ENCODE data around the gene TCEAL3. TPM values are rescaled to one million over a fixed set of nuclear protein-coding genes. Genes with fewer than 3 reads are reported as not detected.
"Not testable (repeated sequence)": the region's sequence is repeated elsewhere in the genome, so short reads cannot be mapped to it uniquely, and the experiment has no call there.

Gene TCEAL3
- total RNA-seq, 1 donor from 2014 or later, result 19.3 TPM

DNA sequence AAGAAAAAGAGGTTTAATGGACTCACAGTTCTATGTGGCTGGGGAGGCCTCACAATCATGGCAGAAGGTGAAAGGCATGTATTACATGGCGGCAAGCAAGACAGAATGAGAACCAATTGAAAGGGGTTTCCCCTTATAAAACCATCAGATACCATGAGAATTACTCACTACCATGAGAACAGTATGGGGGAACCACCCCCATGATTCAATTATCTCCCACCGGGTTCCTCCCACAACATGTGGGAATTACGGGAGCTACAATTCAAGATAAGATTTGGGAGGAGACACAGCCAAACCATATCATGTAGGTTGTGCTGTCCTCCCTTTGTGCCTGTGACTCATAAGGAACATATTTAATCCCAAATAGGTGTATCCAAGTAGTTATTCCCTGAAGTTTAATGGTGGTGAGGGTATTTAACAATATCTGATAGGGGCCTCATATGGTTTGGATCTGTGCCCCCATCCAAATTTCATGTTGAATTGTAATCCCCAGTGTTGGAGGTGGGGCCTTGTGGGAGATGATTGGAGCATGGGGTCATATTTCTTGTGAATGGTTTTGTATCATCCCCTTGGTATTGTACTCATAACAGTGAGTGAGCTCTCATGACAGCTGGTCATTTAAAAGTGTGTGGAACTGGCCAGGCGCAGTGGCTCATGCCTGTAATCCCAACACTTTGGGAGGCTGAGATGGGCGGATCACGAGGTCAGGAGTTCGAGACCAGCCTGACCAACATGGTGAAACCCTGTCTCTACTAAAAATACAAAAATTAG lies 47.7 kb downstream of the TCEAL3 start:
- ATAC-seq, result not testable (repeated sequence)

GRCh38 chrX:103656617-103657016 lies 48.9 kb downstream of the TCEAL3 start:
- intact Hi-C loops (cut with DNase I), result no loop called here
- no peak for ATAC-seq

More for the DNA sequence above, 47.7 kb downstream of the TCEAL3 start:
- intact Hi-C loops (cut with DNase I); DNase-seq (ENCODE audit: missing footprints): not testable (repeated sequence)

GRCh38 chrX:103657066-103657465 lies 49.3 kb downstream of the TCEAL3 start:
- DNase-seq (ENCODE audit: missing footprints); intact Hi-C loops (cut with DNase I); ATAC-seq: not testable (repeated sequence)

More at GRCh38 chrX:103656617-103657016, 48.9 kb downstream of the TCEAL3 start:
- no peak for DNase-seq (ENCODE audit: missing footprints)

DNA sequence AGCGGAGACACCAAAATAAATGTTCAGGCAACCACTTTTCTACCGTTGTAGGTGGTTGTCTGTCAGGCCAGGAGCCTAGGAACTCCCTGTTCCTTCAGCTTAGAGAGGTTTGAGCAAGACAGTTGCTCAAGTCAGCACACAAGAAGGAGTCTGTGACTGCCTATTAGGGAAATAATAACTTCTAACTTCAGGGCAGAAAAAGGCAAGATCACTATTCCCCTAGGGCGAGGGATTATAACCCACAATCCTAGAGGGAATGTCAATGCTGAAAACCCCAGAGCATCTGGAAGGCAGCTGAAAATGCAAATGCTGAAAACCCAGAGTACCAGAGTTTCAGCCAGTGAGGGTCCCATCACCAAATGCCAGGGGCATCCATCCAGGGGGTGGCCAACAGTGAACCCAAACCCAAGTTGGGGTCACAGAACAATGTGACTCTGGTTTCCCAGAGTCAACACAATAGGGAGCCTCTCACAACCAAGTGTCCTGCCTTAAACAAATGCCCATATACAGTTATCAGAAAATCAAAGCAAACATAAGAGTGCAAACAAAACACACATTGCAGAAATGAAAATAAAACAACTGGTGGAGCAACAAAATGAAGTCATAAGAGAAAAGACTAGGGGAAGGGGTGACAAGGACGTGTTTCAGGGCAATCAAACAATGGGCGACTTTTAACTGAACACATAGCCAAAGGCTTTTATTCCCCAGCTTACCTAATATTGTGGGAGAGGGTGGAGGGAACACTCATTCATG lies 51.1 kb downstream of the TCEAL3 start:
- DNase-seq (ENCODE audit: missing footprints) (no peak), ATAC-seq (no peak)
- intact Hi-C loops (cut with DNase I), result no loop called here

DNA sequence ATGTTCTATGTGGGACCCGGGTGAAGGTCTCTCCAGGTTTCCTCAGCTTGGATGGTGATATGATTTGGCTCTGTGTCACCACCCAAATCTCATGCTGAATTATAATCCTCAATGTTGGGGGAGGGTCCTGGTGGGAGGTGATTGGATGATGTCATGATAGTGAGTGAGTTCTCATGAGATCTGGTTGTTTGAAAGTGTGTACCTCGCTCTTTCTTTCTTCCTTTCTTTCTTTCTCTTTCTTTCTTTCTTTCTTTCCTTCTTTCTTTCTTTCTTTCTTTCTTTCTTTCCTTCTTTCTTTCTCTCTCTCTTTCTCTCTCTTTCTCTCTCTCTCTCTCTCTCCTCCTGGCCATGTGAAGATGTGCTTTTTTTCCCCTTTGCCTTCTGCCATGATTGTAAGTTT lies 51.7 kb downstream of the TCEAL3 start:
- ATAC-seq; intact Hi-C loops (cut with DNase I); DNase-seq (ENCODE audit: missing footprints): not testable (repeated sequence)

Other genes starting within 250 kb of the TCEAL3 start
- 158 TPM for gene BEX3, start 231.4 kb upstream of the TCEAL3 start, total RNA-seq
- not detected for gene RAB40A, start 88.5 kb upstream of the TCEAL3 start, total RNA-seq
- 64.3 TPM for gene TCEAL4, start 22.4 kb upstream of the TCEAL3 start, total RNA-seq
- gene TCEAL1, start 21.0 kb downstream of the TCEAL3 start, total RNA-seq, result 25.0 TPM
- 159 TPM for gene MORF4L2, start 78.7 kb downstream of the TCEAL3 start, total RNA-seq
- not detected for gene TMEM31, start 102.9 kb downstream of the TCEAL3 start, total RNA-seq
- gene PLP1, start 168.9 kb downstream of the TCEAL3 start, total RNA-seq, result 11.4 TPM
- 33.9 TPM for gene RAB9B, start 224.3 kb downstream of the TCEAL3 start, total RNA-seq

All from Right ventricle myocardium inferior (tissue), 1 donor.